C4-2B (cell line): Measurements from ENCODE around the gene MARK1.
"Not testable (repeated sequence)": the region's sequence is repeated elsewhere in the genome, so short reads cannot be mapped to it uniquely, and the experiment has no call there.

Experiments used
- H3K27ac ChIP-seq: fragments of 450-650 bp; 2 replicates; pipeline ENCODE4 v1.5.1; 2017
- ZFX ChIP-seq: fragments of 450-650 bp; IDR thresholded peaks from 2 replicates; pipeline ENCODE4 v1.6.1; 2017
- TF ChIP-seq, protein P1 (sequence below): fragments of 450-650 bp; conservative IDR thresholded peaks from 2 replicates; pipeline ENCODE4 v1.5.1; 2017; ENCODE audit warnings: mild to moderate bottlenecking

MARK1 gene

DNA sequence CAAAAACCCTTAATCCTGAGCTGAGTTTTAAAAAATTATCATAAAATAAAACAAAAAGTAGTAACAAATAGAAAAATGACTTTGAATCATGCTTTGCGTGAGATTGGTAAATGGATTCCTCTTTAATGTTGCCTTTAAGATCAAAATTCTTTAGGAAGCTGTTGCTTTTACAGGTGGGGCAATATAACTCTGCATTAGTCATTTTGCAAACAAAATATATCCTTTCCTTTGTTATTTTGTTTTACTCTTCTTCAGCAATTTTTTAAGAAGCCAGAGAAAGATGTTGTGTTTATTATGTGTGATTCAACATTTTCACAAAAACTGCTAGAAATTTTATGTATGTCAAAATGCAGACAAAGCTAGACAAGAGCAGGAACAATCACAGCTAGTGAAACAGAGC lies 50.0 kb downstream of the MARK1 start:
- no peak overlapping the region for H3K27ac ChIP-seq
- no peak for TF ChIP-seq ZFX
- TF ChIP-seq, protein P1, sequence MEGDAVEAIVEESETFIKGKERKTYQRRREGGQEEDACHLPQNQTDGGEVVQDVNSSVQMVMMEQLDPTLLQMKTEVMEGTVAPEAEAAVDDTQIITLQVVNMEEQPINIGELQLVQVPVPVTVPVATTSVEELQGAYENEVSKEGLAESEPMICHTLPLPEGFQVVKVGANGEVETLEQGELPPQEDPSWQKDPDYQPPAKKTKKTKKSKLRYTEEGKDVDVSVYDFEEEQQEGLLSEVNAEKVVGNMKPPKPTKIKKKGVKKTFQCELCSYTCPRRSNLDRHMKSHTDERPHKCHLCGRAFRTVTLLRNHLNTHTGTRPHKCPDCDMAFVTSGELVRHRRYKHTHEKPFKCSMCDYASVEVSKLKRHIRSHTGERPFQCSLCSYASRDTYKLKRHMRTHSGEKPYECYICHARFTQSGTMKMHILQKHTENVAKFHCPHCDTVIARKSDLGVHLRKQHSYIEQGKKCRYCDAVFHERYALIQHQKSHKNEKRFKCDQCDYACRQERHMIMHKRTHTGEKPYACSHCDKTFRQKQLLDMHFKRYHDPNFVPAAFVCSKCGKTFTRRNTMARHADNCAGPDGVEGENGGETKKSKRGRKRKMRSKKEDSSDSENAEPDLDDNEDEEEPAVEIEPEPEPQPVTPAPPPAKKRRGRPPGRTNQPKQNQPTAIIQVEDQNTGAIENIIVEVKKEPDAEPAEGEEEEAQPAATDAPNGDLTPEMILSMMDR, result no peak

DNA sequence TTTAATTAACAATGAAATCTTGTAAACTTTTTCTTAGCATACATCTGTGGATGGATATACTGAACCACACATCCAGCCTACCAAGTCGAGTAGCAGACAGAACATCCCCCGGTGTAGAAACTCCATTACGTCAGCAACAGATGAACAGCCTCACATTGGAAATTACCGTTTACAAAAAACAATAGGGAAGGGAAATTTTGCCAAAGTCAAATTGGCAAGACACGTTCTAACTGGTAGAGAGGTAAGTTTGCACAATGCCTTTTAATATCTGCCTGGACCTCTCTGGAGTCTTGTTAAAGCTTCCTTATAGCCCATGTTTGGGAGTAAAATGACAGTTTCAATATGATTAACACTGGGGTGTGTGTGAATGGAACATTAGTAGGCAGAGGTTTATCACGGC lies 51.4 kb downstream of the MARK1 start:
- no peak for TF ChIP-seq ZFX
- TF ChIP-seq, protein P1, result no peak
- no peak overlapping the region for H3K27ac ChIP-seq

DNA sequence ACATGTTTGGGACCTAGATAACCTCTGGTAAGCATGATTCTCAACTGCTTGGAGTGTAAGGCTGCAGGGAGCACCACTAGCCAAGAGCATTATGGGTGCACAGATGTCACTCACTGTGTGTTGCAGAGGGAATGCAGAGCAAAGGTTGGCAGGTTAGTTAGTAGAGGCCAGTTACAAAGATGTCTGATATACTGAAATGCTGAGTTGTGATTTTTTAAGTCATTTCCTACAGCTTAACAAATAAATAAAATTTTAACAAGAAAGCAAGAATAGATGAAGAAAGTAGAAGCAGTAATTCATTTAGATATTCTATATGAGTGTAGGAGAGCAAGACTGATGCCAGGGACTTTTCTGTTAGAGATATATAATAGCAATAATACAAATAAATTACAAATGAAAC lies 64.8 kb downstream of the MARK1 start:
- no peak for TF ChIP-seq ZFX
- TF ChIP-seq, protein P1, result no peak
- H3K27ac ChIP-seq, result no peak overlapping the region

DNA sequence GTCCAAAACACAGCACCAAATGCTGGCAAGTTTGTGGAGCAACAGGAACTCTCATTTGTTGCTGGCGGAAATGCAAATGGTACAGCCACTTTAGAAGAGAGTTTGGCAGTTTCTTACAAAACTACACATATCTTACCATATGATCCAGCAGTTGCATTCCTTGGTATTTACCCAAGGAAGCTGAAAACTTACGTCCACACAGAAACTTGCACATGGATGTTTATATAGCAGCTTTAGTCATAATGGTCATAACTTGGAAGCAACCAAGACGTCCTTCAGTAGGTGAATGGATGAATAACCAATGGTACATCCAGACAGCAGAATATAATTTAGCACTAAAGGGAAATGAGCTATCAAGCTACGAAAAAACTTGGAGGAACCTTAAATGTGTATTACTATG lies 66.4 kb downstream of the MARK1 start:
- TF ChIP-seq ZFX, result no peak
- TF ChIP-seq, protein P1, result no peak
- no peak overlapping the region for H3K27ac ChIP-seq

DNA sequence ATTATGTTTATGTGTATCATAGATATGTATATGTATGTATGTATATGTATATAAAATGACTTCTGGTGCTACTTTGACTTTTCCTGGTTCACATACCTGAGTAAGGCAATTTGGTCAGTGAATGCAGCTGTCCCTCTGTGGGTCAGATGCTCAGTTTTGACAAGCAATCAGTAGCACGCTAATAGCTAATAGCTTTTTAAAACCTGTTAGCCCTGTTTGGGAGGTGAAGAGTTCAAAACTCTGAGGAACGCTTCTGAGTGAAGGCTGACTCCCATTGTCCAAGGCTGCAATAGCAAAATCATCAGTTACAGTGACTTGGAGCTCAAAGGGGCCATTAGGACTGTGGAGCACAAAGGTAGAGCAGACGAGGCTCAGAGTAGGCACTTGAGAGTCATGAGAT lies 67.2 kb downstream of the MARK1 start:
- TF ChIP-seq, protein P1, result no peak
- TF ChIP-seq ZFX, result no peak

DNA sequence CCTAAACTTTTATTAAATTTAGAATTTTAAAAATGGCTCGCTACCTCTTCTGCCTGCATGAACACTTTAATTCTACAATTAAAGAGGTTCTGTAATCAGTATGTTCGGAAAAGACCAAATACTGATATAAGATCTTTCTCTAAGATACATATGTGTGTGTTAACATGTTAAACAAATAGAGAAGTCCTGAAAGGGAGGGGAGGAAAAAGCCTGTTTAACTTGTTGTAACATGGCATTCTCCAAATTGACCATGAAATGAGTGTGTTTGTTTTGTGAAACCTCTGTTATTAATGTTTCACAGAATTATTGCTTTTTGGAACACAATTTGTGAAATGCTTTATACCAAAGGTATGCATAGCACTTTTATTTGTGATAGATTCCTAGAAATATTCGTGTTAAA lies 77.0 kb downstream of the MARK1 start:
- no peak for TF ChIP-seq ZFX
- TF ChIP-seq, protein P1, result no peak
- H3K27ac ChIP-seq, result no peak overlapping the region

More for the DNA sequence above, 67.2 kb downstream of the MARK1 start:
- H3K27ac ChIP-seq, result no peak overlapping the region

DNA sequence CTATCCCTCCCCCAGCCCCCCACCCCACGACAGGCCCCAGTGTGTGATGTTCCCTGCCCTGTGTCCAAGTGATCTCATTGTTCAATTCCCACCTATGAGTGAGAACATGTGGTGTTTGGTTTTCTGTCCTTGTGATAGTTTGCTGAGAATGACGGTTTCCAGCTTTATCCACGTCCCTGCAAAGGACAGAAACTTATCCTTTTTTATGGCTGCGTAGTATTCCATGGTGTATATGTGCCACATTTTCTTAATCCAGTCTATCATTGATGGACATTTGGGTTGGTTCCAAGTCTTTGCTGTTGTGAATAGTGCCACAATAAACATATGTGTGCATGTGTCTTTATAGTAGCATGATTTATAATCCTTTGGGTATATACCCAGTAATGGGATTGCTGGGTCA lies 77.7 kb downstream of the MARK1 start:
- not testable (repeated sequence) for H3K27ac ChIP-seq

DNA sequence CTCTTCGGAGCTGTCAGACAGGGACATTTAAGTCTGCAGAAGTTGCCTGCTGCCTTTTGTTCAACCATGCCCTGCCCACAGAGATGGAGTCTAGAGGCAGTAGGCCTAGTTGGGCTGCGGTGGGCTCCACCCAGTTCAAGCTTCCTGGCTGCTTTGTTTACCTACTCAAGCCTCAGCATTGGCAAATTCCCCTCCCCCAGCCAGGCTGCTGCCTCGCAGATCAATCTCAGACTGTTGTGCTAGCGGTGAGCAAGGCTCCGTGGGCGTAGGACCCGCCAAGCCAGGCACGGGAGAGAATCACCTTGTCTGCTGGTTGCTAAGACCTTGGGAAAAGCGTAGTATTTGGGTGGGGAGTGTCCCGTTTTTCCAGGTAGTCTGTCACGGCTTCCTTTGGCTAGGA lies 83.2 kb downstream of the MARK1 start:
- H3K27ac ChIP-seq, result not testable (repeated sequence)

DNA sequence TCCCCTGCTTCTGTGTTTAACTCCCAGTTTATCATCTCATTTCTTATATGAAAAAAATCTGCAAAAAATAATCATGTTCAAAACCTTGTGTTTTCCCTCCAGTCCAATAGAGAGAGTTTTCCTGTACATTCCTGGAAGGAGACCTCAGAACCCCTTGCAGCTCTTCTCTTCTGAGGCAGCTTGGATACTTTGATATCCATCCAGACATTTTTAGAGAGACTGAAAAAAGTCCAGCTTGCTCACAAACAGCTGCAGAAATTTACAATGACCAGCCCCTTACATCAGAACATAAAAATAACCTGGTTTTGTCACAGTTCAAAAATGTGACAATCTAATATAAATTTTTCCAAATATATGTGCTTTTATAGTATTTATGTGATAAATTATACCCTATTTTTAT lies 88.9 kb downstream of the MARK1 start:
- no peak for TF ChIP-seq ZFX
- TF ChIP-seq, protein P1, result no peak

More for the DNA sequence above, 88.9 kb downstream of the MARK1 start:
- no peak overlapping the region for H3K27ac ChIP-seq
